Colonic mucosa (tissue), 4 donors: Measurements from ENCODE around the gene NKG7. TPM values are rescaled to one million over a fixed set of nuclear protein-coding genes. Genes with fewer than 3 reads are reported as not detected.
"Not testable (repeated sequence)": the region's sequence is repeated elsewhere in the genome, so short reads cannot be mapped to it uniquely, and the experiment has no call there.

Experiments
- DNase-seq: peaks from one replicate; pipeline ENCODE4 v3.0.0-alpha.2; 2020
- H3K27ac ChIP-seq: fragments of 200-600 bp; one replicate; pipeline ENCODE4 v1.8.0; 2021
- H3K27me3 ChIP-seq: fragments of 200-600 bp; one replicate; pipeline ENCODE4 v1.8.0; 2021
- H3K36me3 ChIP-seq: fragments of 200-600 bp; one replicate; pipeline ENCODE4 v1.8.0; 2021
- H3K4me1 ChIP-seq: fragments of 200-600 bp; one replicate; pipeline ENCODE4 v1.8.0; 2021; ENCODE audit warnings: mild to moderate bottlenecking
- H3K4me3 ChIP-seq: fragments of 200-600 bp; one replicate; pipeline ENCODE4 v1.8.0; 2021
- H3K9ac ChIP-seq, 2 donors: one replicate each; pipeline ENCODE4 v1.7.0; 2013; ENCODE audit warnings: control low read depth in 2 of 2, low read depth in 2 of 2, low read length in 2 of 2
- H3K9me3 ChIP-seq: fragments of 200-600 bp; one replicate; pipeline ENCODE4 v1.8.0; 2021
- intact Hi-C: fragments of 100-400 bp; cut with DNase I; formaldehyde crosslinking; loops from one replicate; pipeline ENCODE4 v1.14.1; 2022
- total RNA-seq, 2 donors: library from RNA; stranded (reverse); fragmentation: NEBNext Ultra II Directional in 1 of 2; extraction: Animal tissue kit (Norgen Biotek cat#: 25700) in 1 of 2; gene quantifications; one replicate each; pipeline ENCODE4 v1.2.1, GENCODE V29; 2021
- TF ChIP-seq, protein P1 (sequence below): fragments of 200-600 bp; IDR thresholded peaks from one replicate; pipeline ENCODE4 v1.8.0; 2022; ENCODE audit warnings: antibody characterized with exemption, mild to moderate bottlenecking
- donor health status: healthy.
- donor health status: DM: no; HTN: no; CAD: no.
- donor health status: DM: no; HTN: no; CAD: no.

Gene NKG7
- total RNA-seq, 2 donors from 2014 or later = 2.3 to 2.7 TPM

DNA sequence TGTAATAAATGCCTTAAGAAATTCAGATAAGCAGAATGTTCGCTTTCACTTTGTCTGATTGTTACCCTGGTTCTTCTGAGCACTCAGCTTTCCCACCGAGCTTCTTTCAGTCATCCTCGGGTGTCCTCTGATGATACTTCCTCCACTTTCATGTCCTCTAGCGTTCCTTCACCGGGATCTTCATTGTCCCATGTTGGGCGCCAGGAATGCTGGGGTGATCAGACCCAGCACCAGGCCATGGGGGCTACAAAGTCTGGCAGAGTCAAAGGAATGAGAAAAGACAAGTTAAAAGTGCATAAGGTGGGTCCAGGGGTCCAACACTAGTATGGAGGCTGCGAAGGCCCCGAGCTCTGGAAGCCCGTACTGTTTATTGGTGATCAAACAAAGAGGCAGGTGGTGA is 29.7 kb upstream of the NKG7 start:
- DNase-seq = no peak
- Histone ChIP-seq H3K4me3 (no peak overlapping the region), H3K27ac (no peak overlapping the region), H3K36me3 (no peaks in the 10 kb centered on the region), H3K9ac (no peak overlapping the region), H3K9me3 (no peaks in the 10 kb centered on the region), H3K27me3 (no peaks in the 10 kb centered on the region), H3K4me1 (no peaks in the 10 kb centered on the region)
- intact Hi-C loops = no loop called here
- TF ChIP-seq, protein P1, sequence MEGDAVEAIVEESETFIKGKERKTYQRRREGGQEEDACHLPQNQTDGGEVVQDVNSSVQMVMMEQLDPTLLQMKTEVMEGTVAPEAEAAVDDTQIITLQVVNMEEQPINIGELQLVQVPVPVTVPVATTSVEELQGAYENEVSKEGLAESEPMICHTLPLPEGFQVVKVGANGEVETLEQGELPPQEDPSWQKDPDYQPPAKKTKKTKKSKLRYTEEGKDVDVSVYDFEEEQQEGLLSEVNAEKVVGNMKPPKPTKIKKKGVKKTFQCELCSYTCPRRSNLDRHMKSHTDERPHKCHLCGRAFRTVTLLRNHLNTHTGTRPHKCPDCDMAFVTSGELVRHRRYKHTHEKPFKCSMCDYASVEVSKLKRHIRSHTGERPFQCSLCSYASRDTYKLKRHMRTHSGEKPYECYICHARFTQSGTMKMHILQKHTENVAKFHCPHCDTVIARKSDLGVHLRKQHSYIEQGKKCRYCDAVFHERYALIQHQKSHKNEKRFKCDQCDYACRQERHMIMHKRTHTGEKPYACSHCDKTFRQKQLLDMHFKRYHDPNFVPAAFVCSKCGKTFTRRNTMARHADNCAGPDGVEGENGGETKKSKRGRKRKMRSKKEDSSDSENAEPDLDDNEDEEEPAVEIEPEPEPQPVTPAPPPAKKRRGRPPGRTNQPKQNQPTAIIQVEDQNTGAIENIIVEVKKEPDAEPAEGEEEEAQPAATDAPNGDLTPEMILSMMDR = no peak

DNA sequence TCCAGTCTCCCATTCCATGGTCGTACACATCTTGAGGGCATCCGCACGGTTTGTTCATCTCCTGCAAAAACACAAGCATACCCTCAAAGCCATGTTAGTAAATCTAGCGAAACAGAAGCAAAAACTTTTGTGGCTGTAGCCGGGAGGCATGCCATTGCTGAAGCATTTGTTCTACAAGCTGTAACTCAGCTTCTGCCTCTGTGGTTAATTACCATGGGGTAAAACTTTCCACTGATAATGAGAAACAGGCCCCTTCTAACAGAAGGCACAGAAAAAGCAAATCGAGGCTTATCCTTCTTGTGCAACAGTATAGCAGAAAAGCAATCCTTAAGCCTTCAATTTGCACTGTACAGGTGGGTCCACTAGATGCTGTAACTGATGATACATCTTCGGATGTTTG is 27.5 kb upstream of the NKG7 start:
- H3K27me3 ChIP-seq, H3K9ac ChIP-seq, intact Hi-C loops, H3K4me3 ChIP-seq, H3K9me3 ChIP-seq, H3K27ac ChIP-seq, DNase-seq, H3K4me1 ChIP-seq, H3K36me3 ChIP-seq: not testable (repeated sequence)

DNA sequence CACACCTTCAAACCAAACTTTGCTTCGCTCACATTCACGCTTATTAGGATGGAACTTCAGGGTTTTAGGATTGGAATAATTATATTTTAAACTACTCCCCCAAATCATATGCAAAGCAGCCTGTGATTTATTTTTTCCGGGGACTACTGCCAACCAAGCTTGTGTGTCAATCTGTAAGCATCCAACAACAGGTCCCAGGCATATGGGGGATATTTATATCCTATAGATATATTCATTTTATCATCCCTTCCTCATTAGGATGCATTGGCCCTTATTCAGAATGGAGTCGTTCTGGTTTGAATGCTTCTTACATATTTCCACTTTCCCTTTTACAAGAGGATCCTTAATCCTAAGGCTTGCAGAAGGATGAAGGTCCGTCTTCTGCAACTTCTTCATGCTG is 26.8 kb upstream of the NKG7 start:
- H3K27me3 ChIP-seq = no peaks in the 10 kb centered on the region
- intact Hi-C loops = no loop called here
- no peaks in the 10 kb centered on the region for H3K9me3 ChIP-seq
- no peak for DNase-seq
- H3K27ac ChIP-seq = no peak overlapping the region
- H3K36me3 ChIP-seq = no peaks in the 10 kb centered on the region
- peaks cover 6% of the 10 kb centered on the region for H3K4me1 ChIP-seq
- H3K9ac ChIP-seq = no peak overlapping the region
- TF ChIP-seq, protein P1 = no peak
- no peak overlapping the region for H3K4me3 ChIP-seq

DNA sequence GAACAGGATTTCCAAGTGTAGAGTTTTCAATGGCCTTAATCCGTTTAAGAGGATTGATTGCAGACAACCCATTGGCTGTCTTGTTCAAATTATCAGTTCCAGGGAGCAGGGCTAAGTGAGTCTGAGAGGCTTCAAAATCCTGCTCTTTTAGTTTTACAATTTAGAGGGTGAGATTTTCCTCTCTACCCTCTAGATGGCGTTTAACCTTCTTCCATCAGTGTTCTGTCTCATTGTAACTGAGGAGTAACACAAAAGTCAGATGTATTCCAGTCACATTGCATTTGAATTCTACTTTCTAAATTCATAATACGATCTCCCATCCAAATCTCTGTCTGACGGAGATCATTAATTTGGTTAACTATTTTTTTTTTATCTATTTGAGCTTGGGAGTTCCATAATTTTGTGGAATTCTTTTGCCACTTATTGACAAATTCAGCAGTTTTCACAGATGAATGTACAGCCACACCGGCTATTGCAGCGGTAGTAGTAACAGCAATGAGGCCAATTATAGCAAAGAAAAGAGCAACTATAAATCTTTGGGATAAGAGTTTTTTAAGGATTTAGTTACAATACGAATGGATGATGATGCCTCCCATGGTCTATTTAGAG is 25.7 kb upstream of the NKG7 start:
- intact Hi-C loops = no loop called here
- TF ChIP-seq, protein P1 = no peak

DNA sequence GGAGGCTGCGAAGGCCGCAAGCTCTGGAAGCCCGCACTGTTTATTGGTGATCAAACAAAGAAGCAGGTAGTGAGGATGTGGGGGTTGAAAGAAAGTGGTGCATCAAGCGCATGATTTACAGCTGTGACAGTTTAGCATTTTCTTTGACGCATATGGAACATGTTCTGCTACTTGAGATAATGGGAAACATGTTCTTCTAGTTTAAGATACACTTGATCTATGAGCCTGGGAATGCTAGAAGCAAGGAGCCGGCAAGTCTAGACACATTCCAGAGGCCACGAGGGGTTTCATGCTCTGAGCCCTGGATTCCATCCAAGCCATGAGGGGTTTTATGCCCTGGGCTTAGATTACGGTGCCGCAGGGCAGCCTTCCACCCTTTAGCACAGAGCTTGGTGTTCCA is 25.0 kb upstream of the NKG7 start:
- H3K36me3 ChIP-seq, H3K4me3 ChIP-seq, H3K9ac ChIP-seq, H3K27me3 ChIP-seq, DNase-seq, intact Hi-C loops, H3K4me1 ChIP-seq, H3K9me3 ChIP-seq, H3K27ac ChIP-seq: not testable (repeated sequence)

More for the DNA sequence above, 25.7 kb upstream of the NKG7 start:
- no peaks in the 10 kb centered on the region for H3K27me3 ChIP-seq
- H3K27ac ChIP-seq = no peak overlapping the region
- H3K36me3 ChIP-seq = no peaks in the 10 kb centered on the region
- H3K9ac ChIP-seq = no peak overlapping the region
- H3K4me1 ChIP-seq = peaks cover 6% of the 10 kb centered on the region
- DNase-seq = no peak
- H3K4me3 ChIP-seq = no peak overlapping the region
- H3K9me3 ChIP-seq = no peaks in the 10 kb centered on the region

DNA sequence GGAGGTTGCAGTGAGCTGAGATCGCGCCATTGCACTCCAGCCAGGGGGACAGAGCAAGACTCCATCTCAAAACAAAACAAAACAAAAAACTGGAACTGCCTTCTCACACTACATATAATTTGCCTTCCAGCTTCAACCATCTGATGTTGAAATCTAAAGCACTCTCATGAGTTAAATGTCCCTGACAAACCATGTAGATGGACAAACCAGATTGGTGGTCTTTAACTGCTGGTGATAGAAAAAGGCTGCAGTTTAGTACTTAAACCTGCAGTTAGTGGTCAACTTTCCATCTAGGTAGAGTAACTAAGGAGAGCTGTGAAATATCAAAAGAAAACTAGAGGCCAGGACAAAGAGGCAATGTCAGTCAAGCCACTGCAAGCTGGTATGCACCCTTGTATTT is 23.7 kb upstream of the NKG7 start:
- Histone ChIP-seq H3K4me3 (no peak overlapping the region), H3K36me3 (no peaks in the 10 kb centered on the region), H3K27ac (no peak overlapping the region), H3K9ac (no peak overlapping the region), H3K27me3 (no peaks in the 10 kb centered on the region), H3K4me1 (peaks cover 6% of the 10 kb centered on the region), H3K9me3 (no peaks in the 10 kb centered on the region)
- TF ChIP-seq, protein P1 = no peak
- no peak for DNase-seq
- intact Hi-C loops = no loop called here
